HG03439 (cell line): ENCODE measurements around the gene ZNF506.
"Not testable (repeated sequence)": the region's sequence is repeated elsewhere in the genome, so short reads cannot be mapped to it uniquely, and the experiment has no call there.

Source experiments
- ATAC-seq: cut with Tn5 transposase; IDR thresholded peaks from one replicate; pipeline ENCODE4 v1.9.1; 2021; ENCODE audit warnings: mild to moderate bottlenecking, moderate library complexity; ENCODE audit not compliant: unreplicated experiment

ZNF506 gene

DNA sequence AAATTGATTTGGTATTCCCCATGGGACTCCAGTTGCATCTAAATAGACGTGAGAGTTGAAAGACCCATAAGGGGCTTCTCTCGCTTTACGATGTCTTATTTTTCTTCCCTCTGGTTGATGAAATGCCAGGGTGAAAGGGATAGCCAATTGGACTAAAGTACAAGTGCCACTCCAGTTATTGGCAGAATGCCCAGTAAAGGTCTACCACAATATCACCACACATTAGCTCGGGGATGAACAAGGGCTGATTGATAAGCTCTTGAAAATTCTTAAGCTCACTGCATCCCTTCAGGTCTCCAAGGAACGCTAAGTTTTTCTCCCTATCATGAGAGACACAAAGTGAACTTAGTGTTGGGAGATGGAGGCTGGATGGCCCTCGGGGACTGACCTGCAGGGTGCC, 39.8 kb downstream of the ZNF506 start:
- ATAC-seq: not testable (repeated sequence)

DNA sequence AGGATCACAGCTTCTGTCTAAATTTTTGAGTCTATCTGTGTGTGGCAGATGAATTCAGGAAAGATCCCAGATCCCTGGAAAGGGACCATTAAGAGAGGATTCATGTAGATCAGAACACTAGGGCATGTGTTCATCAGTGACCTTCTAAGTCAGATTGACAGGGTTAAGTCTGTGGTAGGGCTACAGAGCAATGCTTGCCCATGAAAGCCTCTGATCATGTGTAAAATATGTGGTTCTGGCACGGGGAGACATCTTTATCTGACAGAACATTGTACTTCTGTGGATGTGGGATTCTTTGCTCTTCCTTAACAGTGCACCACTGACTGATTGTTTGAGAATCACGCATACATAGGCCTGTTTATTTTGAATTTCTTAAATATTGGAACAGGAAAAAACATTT, 42.9 kb downstream of the ZNF506 start:
- ATAC-seq: no peak

DNA sequence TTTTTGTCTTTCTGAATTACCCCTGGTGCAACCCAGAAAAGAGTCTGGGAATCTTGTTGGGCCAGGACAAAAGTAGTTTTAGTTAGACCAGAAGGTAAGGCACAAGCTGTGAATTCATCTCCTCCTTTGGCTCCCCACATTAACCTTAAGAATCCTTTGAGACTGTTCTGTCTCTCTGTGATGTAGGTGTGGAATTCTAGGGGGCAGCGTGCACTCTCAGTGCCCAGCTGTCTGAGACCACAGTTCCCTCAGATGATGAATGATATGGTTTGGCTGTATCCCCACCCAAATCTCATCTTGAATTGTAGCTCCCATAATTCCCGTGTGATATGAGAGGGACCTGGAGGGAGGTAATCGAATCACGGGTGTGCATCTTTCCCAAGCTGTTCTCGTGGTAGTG, 43.9 kb downstream of the ZNF506 start:
- no peak for ATAC-seq

DNA sequence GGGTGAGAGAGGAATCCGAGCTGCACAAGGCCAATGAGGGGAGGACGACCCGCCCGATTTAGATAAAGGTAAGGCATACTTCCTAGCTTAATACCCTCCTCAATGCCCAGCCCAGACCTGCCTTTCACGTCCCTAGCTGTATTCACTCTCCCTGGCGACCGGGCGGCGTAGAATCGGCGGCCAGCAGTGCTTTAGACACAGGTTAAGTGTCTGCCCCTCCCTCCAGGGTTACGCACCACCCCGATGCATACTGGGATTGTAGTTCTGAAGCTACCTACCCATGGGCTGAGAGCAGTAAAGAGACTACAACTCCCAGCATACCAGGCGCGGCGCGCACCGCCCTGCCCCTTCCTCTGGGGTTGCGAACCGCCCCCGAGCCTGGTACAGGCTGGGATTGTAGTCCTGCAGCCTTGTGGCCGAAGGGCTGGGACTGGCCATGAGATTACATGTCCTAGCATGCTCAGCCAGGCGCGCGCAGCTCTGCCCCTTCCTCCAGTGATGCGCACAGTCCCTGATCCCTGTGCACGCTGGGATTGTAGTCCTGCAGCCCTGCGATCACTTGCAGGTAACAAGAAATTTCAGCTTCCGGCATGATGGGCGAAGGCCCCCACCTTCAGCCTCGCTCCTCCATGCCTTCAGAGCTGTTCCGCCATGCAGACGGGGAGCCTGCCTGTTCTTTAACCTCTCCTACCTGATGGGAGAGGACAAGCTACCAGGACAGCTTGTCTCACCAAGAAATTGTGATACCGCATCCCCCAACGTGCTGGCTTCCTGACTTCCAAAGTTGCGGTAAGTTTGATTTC, 45.1 kb downstream of the ZNF506 start:
- ATAC-seq: peak; percentile 98

DNA sequence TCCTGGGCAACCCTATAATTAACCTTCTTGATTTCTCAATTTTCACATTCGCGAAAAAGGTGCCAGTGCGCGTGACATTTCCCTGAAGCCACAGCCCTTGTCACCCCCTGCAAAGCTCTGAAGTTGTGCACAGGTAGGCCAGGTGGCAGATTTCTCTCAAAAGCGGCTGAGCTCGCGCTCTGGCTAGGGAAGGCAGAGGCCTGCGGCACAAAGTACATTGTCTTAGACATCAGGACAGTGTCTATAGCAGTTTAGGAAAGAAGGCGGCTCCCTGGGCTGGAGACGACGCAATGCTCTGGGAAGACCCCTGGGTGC, 45.7 kb downstream of the ZNF506 start:
- peak; percentile 2 for ATAC-seq

DNA sequence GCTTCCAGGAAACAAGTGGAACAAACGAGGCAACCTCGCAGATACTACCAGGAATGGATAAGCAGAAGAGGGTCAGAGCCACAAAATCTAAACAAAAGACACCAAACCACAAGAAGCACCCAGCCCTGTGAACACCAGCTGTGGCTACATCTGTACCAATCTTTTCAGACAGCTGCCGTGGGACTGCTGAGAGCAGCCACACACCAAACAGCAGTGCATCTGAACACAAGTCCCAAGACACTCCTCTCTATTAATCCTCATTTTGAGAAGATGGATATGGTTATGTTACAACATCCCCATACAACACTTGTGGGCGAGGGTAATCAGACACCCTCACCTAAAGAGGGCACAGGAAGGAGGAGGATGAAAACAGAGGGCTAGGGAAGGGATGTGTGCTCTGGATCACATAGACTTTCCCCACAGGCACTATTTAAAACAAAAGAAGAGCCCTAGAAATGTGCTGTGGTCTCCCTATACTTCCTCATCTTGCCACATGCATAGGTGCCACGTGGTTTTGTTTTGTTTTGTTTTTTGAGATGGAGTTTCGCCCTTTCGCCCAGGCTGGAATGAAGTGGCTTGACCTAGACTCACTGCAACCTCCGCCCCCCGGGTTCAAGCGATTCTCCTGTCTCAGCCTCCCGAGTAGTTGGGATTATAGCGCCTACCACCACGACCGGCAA, 47.1 kb downstream of the ZNF506 start:
- ATAC-seq: no peak

DNA sequence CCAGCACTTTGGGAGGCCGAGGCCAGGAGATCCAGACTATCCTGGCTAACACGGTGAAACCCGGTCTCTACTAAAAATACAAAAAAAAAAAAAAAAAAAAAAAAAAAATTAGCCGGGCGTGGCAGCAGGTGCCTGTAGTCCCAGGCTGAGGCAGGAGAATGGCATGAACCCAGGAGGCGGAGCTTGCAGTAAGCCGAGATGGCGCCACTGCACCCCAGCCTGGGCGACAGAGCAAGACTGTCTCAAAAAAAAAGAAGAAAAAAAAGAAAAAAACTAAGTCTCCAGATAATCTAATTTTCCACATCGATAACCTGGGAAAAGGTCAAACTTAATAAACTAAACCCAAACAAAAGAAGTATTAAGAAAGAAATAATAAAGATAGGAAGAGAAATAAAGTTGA, 49.6 kb downstream of the ZNF506 start:
- ATAC-seq: not testable (repeated sequence)

DNA sequence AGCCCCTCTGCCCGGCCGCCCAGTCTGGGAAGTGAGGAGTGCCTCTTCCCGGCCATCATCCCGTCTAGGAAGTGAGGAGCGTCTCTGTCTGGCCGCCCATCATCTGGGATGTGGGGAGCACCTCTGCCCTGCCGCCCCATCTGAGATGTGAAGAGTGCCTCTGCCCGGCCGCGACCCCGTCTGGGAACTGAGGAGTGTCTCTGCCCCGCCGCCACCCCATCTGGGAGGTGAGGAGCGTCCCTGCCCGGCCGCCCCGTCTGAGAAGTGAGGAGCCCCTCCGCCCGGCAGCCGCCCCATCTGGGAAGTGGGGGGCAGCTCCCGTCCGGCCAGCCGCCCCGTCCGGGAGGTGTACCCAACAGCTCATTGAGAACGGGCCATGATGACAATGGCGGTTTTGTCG, 51.6 kb downstream of the ZNF506 start:
- not testable (repeated sequence) for ATAC-seq

DNA sequence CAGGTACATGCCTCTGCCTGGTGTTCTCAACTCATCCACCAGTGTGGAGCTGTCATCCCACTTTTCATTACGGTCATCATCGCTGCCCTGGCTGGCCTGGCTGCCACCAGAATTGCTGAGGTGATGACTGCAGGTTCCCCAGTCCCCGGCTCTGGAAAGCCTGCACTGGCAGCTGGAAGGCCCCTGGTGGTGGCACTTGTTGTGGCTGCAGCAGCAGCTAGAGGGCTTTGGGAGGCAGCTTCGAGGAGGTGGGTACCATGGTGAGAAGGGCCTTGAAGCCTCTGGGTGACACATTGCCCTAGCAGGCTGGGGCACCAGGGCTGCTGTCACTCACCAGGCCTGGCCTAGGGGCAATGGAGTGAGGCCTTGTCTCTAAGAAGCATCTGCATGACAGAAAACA, 63.4 kb downstream of the ZNF506 start:
- ATAC-seq: no peak

DNA sequence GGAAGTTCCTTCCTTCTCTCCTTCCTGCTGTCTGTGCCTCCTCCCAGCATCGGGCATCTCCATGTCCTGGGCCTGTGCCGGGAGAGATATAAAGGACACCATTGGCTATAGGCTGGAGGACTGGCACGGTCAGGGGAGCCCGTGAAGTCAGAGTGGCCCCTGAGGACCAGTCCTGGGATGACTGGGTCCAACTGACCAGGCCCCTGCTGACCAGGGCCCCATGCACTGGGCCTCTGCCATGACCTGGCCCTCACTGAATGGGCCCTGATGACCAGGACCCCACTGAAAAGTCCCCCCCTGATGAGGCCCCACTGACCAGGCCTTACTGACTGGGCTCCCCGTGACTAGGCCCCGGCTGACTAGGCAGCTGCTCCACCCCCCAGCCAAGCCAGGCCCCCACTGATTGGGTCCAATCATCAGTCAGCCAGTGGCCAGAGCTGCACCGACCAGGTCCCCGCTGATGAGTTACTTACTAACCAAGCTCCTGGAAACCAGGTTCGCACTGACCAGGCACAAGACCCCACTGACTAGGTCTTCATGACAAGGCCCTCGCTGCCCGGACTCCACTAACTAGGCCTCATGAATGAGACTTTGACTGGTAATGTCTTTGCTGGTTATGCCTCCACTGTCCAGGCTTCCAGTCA, 68.7 kb downstream of the ZNF506 start:
- ATAC-seq: no peak

DNA sequence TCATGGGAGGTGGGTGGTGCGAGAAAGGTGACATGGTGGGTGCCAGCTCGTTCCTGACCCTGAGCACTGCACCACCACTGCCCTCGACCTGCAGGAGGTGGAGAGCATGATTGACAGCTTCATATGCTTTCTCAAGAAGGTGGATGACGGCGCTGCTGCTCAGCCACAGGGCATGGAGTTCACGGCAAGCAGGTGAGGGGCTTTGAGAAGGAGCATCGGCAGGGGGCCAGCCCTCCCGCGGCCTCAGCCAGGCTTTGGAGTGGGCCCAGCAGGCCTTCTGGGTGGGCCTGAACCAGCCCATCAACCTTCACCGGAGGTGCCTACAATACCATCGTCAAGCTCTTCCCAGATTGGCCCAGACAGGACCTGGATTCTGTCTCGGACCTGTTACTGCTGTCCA, 69.7 kb downstream of the ZNF506 start:
- ATAC-seq: no peak

DNA sequence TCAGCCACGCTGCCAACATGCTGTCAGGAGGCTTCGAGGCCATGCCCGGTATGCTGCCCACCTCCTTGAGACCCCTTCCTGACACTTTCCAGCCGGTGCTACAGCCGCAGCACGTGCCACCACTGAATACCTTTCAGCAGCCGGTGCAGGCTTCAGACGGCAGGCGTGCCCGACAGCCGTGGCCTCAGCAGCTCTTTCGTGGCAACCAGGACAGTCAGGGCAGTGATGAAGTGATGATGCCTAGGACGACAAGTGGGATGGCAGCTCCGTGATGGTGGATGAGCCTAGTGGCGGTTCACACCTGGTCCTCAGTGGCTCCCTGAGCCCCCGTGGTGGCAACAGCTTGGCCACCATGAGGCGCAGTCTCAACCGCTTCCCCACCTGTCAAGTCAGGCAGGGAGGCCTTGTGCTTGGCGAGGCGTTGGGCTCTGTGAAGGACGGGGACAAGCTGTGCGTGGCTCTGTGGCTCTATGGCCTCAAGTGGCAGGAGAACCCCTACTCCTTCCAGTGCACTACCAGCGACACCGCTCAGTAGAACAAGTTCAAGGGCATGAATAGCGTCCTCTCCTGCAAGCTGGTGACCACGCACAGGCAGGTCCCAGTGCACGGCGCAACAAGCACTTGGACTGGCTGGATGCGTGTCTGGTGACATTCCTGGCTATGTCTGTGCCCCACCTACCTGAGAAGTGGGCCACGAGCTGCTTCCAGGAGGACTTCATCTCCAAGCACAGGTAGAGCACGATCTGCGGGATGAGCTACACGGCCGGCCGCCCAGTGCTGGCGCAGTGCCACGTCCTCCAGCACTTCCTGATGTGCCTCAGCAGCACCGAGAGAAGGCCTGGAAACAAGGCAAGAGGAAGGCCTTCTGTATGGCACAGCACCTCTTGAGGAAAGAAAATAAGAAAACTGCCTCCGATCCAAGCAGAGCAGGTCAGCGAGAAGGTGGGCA, 70.4 kb downstream of the ZNF506 start:
- ATAC-seq: no peak

DNA sequence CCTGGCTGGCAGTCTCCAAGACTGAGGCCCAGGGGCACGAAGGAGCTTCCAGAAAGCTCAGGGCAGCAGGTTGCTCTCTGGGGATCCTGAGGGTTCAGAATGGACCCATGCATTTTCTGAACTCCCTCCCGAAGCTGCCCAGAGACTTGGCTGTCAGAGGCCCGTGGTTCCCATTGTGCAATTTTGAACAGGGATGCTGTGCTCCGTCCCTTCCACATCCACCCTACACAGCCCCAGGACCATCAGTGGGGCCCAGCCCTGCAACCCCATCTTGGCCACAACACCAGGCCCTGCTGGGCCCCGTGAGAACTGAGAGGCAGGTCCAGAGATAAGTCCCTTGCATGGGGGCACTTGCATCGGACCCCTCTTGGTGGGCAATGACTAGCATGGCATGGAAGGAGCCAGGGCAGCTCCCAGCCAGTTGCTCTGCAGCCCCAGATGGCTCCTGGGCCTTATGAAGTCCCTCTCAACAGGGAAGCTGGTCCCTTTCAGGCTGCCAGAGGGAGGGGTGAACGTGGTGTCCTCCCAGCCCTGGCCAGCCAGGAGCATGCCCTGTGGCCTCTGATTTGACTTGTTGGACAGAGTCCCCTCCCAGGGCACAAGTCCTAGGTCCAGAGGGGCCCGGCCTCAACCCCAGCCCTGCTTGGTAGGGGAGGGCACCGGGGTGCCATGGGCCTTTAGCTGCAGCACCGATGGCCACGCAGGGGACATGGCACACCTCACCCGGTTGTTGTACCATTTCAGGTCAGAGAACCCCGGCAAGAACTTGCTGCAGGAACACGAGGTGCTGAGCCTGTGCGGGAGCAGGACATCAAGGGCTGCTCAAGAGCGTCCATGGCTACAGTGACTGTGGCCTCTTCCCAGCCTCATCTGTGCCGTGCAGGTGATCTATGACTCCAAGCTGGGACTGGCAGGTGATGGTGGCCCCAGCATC, 71.4 kb downstream of the ZNF506 start:
- no peak for ATAC-seq

DNA sequence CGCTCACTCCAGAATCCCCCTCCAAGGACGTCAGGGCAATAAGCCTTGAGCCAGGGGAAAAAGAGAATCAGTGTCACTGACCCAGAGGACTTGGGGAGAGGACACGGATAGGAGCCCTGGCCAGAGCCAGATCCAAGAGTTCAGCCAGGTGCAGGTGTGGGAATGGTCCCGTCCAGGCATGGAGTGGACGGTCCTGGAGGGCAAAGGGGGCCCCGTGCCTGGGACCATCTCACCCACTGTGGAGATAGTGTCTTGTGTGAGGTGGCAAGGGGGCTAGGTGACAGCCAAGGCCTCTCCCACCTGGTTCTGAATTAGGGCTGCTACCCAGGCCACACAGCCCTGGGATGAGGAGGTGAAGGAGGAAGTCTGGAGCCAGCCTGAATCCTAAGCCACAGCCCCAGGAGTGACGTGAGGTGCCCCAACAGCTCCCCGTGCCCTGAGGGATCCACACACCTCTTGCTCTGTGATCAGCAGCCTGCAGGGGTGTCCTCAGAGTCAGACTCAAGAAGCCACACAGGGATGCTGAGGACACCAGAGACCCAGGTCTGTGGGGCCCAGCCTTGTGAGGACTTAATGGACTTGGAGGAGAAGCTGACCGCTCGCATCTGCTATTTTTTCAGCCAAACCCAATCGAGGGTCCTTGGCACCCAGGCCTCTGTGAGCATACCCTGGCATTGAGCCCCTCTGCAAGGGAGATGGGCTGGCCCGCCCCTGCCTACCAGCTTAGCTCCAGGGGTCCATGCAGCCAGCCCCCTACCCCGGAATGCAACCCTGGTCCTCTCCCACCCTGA, 72.2 kb downstream of the ZNF506 start:
- no peak for ATAC-seq

DNA sequence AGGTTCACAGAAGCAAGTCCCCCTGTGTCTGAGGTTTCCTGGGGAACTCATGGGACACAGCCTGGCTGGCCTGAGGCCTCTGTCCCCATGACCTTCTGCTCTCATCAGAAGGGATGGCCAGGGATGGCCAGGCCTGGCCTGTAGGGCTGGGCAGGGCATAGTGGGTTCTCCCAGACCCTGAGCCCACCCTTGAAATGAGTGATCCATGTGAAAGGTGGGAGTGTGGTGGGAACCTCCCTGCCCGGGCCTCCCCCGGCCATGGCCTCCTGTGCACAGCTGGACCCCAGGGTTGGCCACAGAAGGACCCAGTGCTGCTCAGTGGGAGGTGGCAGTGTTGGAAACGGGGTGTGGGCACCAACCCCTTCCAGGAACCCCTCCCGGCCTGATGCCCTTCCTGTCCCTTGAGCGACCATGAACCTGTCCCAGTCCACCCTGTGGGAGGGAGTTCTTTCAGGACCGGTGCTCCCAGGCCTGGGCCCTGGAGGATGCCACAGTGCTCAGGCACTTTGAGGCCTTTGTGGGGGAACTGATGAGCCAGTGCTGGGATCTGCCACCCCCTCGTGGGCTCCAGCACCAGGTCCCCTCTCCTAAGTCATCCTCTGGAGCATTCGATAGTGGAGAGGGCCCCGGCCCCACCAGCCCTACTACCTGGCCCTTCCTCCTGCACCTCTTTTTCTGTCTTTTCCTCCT, 73.2 kb downstream of the ZNF506 start:
- no peak for ATAC-seq

DNA sequence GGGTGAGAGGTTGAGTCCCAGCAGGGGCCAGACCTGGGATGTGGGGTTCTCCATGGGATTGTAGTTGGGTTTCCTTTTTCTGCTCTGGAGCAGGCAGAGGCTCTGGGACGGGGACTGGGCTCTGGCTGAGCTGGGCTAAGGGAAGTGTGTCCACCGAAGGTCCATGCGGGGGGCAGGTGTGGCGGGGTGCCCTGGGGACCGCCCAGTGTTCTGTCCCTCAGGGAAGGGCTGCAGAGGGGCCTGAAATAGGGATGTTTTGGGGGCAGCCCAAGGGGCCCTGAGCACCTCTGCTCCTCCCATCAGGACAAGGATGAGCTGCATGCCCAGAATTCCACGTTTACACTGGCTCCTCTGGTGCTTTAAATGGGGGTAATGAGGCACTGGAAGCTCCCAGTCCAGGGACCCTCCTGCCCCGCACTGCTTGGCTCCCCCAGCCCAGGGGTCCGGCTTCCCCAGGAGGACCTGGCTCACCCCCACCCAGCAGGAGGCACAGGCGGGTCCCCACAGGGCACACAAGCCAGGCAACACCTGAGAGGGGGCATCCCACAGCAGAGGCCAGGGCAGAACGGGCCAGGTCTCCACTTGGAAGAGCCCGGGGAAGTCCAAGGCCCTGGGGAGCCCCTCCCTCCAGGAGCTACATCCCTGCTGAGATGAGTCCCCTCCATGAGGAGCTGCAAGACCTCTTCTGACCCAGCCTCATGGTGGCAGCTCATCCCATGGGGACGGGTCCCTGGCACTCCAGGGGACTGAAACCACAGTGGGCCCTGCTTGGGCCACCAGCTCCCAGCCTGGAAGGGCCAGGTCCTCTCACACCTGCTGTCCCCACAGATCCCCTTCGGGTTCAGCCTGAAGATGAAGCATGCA, 74.0 kb downstream of the ZNF506 start:
- ATAC-seq: no peak

DNA sequence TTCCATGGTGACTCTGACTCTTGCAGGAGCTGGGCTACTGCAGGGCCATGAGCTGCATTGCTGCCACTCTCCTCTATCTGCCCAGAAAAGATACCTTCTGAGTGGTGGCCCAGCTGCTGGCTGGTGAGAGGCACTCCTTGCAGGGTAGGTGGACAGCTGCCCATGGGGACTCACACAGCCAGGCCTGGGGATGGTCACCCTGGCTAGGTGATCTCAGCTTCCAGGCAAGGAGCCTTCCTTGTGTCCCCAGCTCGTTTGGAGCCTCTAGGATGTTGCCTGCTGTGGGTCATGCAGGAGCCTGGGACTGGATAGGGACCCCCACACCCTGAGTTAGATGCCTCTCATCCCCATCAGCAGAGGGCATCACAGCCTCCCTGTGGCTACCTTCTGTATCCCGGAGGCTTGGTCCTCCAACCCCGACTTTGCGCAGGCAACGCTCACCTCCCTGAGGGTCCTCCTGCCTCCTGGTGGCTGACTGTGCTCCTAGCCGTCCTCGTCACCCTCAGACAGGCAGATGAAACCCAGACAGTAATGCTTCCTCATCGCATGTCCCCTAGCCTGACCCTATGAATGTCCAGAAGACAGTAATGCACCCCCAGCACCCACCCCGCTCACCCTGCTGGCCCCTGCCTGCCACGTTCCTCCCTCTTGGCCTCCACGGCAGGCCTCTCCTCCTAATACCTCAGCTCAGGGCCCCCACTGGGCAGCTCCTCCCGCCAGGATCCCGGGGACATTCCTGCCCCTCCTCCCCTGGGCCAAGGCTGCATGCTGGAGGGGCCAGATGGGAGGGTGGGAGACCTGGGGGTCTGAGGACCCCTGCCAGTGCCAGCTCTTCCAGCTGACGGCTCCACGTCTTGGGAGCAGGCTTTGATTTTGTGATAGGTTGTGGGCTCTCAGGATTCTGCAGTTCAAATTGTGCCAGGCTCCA, 75.0 kb downstream of the ZNF506 start:
- ATAC-seq: no peak
